H9 (cell line): ENCODE measurements around the gene MYO1E. TPM values are rescaled to one million over a fixed set of nuclear protein-coding genes. Genes with fewer than 3 reads are reported as not detected.
"Not testable (repeated sequence)": the region's sequence is repeated elsewhere in the genome, so short reads cannot be mapped to it uniquely, and the experiment has no call there.

Experiments
- DNase-seq: peaks from one replicate; pipeline ENCODE4 v3.0.0-alpha.2; 2017
- H2AFZ ChIP-seq: one replicate; pipeline ENCODE4 v1.6.1; 2013; ENCODE audit warnings: mild to moderate bottlenecking, low read length, control low read depth, moderate library complexity
- H2AK5ac ChIP-seq: 2 replicates; pipeline ENCODE4 v1.6.1; 2013; ENCODE audit warnings: low read length, control low read depth, mixed read lengths; ENCODE audit not compliant: insufficient read length
- H2BK120ac ChIP-seq: one replicate; pipeline ENCODE4 v1.6.1; 2013; ENCODE audit warnings: low read depth, mild to moderate bottlenecking, low read length, control low read depth, inconsistent platforms; ENCODE audit not compliant: poor library complexity, severe bottlenecking
- H2BK12ac ChIP-seq: 2 replicates; pipeline ENCODE4 v1.6.1; 2013; ENCODE audit warnings: low read length, control low read depth, mixed read lengths, low read depth; ENCODE audit not compliant: insufficient read length
- H2BK15ac ChIP-seq: 2 replicates; pipeline ENCODE4 v1.6.1; 2013; ENCODE audit warnings: low read depth, low read length, control low read depth
- H2BK20ac ChIP-seq: one replicate; pipeline ENCODE4 v1.6.1; 2013; ENCODE audit warnings: low read depth, mild to moderate bottlenecking, low read length, control low read depth, inconsistent platforms; ENCODE audit not compliant: poor library complexity, severe bottlenecking
- H2BK5ac ChIP-seq: 2 replicates; pipeline ENCODE4 v1.6.1; 2013; ENCODE audit warnings: low read length, control low read depth, mixed read lengths; ENCODE audit not compliant: insufficient read length
- H3K14ac ChIP-seq: 2 replicates; pipeline ENCODE4 v1.6.1; 2013; ENCODE audit warnings: low read length, control low read depth; ENCODE audit not compliant: insufficient read depth
- H3K18ac ChIP-seq: 2 replicates; pipeline ENCODE4 v1.6.1; 2013; ENCODE audit warnings: low read depth, mild to moderate bottlenecking, mixed read lengths, low read length, control low read depth; ENCODE audit not compliant: insufficient read length
- H3K23ac ChIP-seq: 2 replicates; pipeline ENCODE4 v1.6.1; 2013; ENCODE audit warnings: low read length, control low read depth, mixed read lengths, low read depth; ENCODE audit not compliant: insufficient read length
- H3K23me2 ChIP-seq: 2 replicates; pipeline ENCODE4 v1.6.1; 2013; ENCODE audit warnings: low read depth, mild to moderate bottlenecking, mixed read lengths, low read length, control low read depth; ENCODE audit not compliant: insufficient read length, poor library complexity, severe bottlenecking
- H3K27ac ChIP-seq: 2 replicates; pipeline ENCODE4 v1.5.1; 2013; ENCODE audit warnings: low read length, control low read depth, mixed read lengths, low read depth; ENCODE audit not compliant: insufficient read length
- H3K27me3 ChIP-seq: 2 replicates; pipeline ENCODE4 v1.6.1; 2013; ENCODE audit warnings: low read length, control low read depth, inconsistent platforms; ENCODE audit not compliant: insufficient read depth
- H3K4ac ChIP-seq: 2 replicates; pipeline ENCODE4 v1.6.1; 2013; ENCODE audit warnings: low read depth, mild to moderate bottlenecking, control low read depth, inconsistent platforms, low read length, moderate library complexity
- H3K4me1 ChIP-seq: 2 replicates; pipeline ENCODE4 v1.6.1; 2013; ENCODE audit warnings: low read length, control low read depth, inconsistent platforms; ENCODE audit not compliant: insufficient read depth
- H3K4me2 ChIP-seq: 2 replicates; pipeline ENCODE4 v1.6.1; 2013; ENCODE audit warnings: low read length, control low read depth, mixed read lengths; ENCODE audit not compliant: insufficient read length, insufficient read depth
- H3K56ac ChIP-seq: 2 replicates; pipeline ENCODE4 v1.6.1; 2013; ENCODE audit warnings: low read depth, mild to moderate bottlenecking, mixed read lengths, low read length, control low read depth; ENCODE audit not compliant: insufficient read length
- H3K79me1 ChIP-seq: 2 replicates; pipeline ENCODE4 v1.6.1; 2013; ENCODE audit warnings: low read depth, mild to moderate bottlenecking, moderate library complexity, low read length, control low read depth, inconsistent platforms; ENCODE audit not compliant: insufficient read depth, poor library complexity, severe bottlenecking
- H3K79me2 ChIP-seq: 2 replicates; pipeline ENCODE4 v1.6.1; 2013; ENCODE audit warnings: low read length, control low read depth, inconsistent platforms; ENCODE audit not compliant: insufficient read depth
- H3K9ac ChIP-seq: 2 replicates; pipeline ENCODE4 v1.6.1; 2013; ENCODE audit warnings: low read length, control low read depth, mixed read lengths; ENCODE audit not compliant: insufficient read length; ENCODE audit errors: extremely low read depth
- H3K9me3 ChIP-seq: one replicate; pipeline ENCODE4 v1.6.1; 2013; ENCODE audit warnings: low read depth, low read length, inconsistent platforms; ENCODE audit not compliant: control insufficient read depth
- H3T11ph ChIP-seq: one replicate; pipeline ENCODE4 v1.6.1; 2013; ENCODE audit warnings: mild to moderate bottlenecking, low read length, control low read depth, inconsistent platforms
- H4K20me1 ChIP-seq: one replicate; pipeline ENCODE4 v1.6.1; 2013; ENCODE audit not compliant: control insufficient read depth, insufficient read length, insufficient read depth
- H4K5ac ChIP-seq: 2 replicates; pipeline ENCODE4 v1.6.1; 2013; ENCODE audit warnings: low read depth, mild to moderate bottlenecking, mixed read lengths, low read length, control low read depth; ENCODE audit not compliant: insufficient read length
- H4K8ac ChIP-seq: replicated peaks from 2 replicates; pipeline ENCODE4 v1.6.1; 2013; ENCODE audit warnings: low read length, control low read depth, mixed read lengths, low read depth; ENCODE audit not compliant: insufficient read length
- H4K91ac ChIP-seq: 2 replicates; pipeline ENCODE4 v1.6.1; 2013; ENCODE audit warnings: low read depth, mild to moderate bottlenecking, moderate library complexity, mixed read lengths, low read length, control low read depth; ENCODE audit not compliant: insufficient read length
- H3K27ac Mint-ChIP-seq, 3 experiments: 2 replicates in 2 of 3; 3 replicates in 1 of 3; pipeline ENCODE4 v1.8.0; 2020 to 2021; ENCODE audit warnings: mixed read lengths in 3 of 3, mild to moderate bottlenecking in 1 of 3, moderate library complexity in 1 of 3
- H3K27me3 Mint-ChIP-seq: 2 replicates; pipeline ENCODE4 v1.8.0; 2021; ENCODE audit warnings: low read depth, mild to moderate bottlenecking, moderate library complexity, mixed read lengths
- H3K36me3 Mint-ChIP-seq, 3 experiments: 2 replicates in 2 of 3; 3 replicates in 1 of 3; pipeline ENCODE4 v1.8.0; 2020 to 2021; ENCODE audit warnings: low read depth in 3 of 3, mixed read lengths in 3 of 3; ENCODE audit not compliant: insufficient read depth in 1 of 3
- H3K4me1 Mint-ChIP-seq, 2 experiments: 2 replicates each; pipeline ENCODE4 v1.8.0; 2020; ENCODE audit warnings: mixed read lengths in 2 of 2
- H3K4me3 Mint-ChIP-seq, 2 experiments: 2 replicates in 1 of 2; 3 replicates in 1 of 2; pipeline ENCODE4 v1.8.0; 2020 to 2021; ENCODE audit warnings: mild to moderate bottlenecking in 2 of 2, mixed read lengths in 2 of 2, moderate library complexity in 1 of 2
- H3K9me3 Mint-ChIP-seq, 2 experiments: 2 replicates in 1 of 2; 3 replicates in 1 of 2; pipeline ENCODE4 v1.8.0; 2020; ENCODE audit warnings: mild to moderate bottlenecking in 2 of 2, mixed read lengths in 2 of 2, moderate library complexity in 1 of 2
- CTCF ChIP-seq: fragments of 200-600 bp; sonication (generic); conservative IDR thresholded peaks from 3 replicates; pipeline ENCODE4 v1.8.0; 2021; ENCODE audit warnings: antibody characterized with exemption, mild to moderate bottlenecking
- WGBS: extraction: QIAGEN DNeasy Blood & Tissue Kit; methylation state at CpG from one replicate; pipeline ENCODE4 v1.1.7; 2013; ENCODE audit warnings: missing lambda C conversion rate, low lambda C conversion rate, mixed read lengths; ENCODE audit not compliant: insufficient read length; ENCODE audit errors: extremely low coverage; 5-methylcytosine and 5-hydroxymethylcytosine counted together
- total RNA-seq: library from RNA; stranded (reverse); gene quantifications from 2 replicates; pipeline ENCODE4 v1.2.1, GENCODE V29; 2021

MYO1E gene
- total RNA-seq, 1 experiment from 2014 or later, result 235 TPM

- Histone ChIP-seq H3K4me2 (no peak overlapping the region), H4K8ac (no peak overlapping the region), H3K23ac (no peak overlapping the region), H3K9ac (no peak overlapping the region), H3T11ph (no peak overlapping the region), H4K20me1 (no peaks in the 10 kb centered on the region), H4K5ac (no peak overlapping the region), H2BK120ac (no peak overlapping the region), H2AFZ (no peak overlapping the region), H3K18ac (no peak overlapping the region), H2AK5ac (no peak overlapping the region), H4K91ac (no peak overlapping the region), H3K79me1 (no peaks in the 10 kb centered on the region), H3K27ac (no peak overlapping the region), H3K79me2 (no peaks in the 10 kb centered on the region), H3K23me2 (no peaks in the 10 kb centered on the region), H2BK5ac (no peak overlapping the region), H3K9me3 (no peaks in the 10 kb centered on the region), H3K27me3 (no peaks in the 10 kb centered on the region), H3K14ac (no peak overlapping the region), H3K4me1 (no peaks in the 10 kb centered on the region), H3K56ac (no peak overlapping the region), H2BK20ac (no peak overlapping the region), H2BK12ac (no peak overlapping the region), H2BK15ac (no peak overlapping the region), H3K4ac (no peak overlapping the region)
- WGBS, result no CpG with 5 or more reads among the region's 3 CpGs
- peak overlapping the region in 1 of 3 experiments; percentile 93; a peak in 4 of 7 replicates for H3K27ac Mint-ChIP-seq
- H3K4me1 Mint-ChIP-seq, result peaks cover 9 to 19% of the 10 kb centered on the region in 2 experiments
- H3K9me3 Mint-ChIP-seq, result no peaks in the 10 kb centered on the region
- no peak overlapping the region for H3K4me3 Mint-ChIP-seq
- no peaks in the 10 kb centered on the region for H3K27me3 Mint-ChIP-seq
- peaks cover 5 to 71% (median 38%) of the 10 kb centered on the region in 3 experiments; a peak in 6 of 7 replicates for H3K36me3 Mint-ChIP-seq
- no peak for DNase-seq
- no peak for TF ChIP-seq CTCF
These were observed 206.9 kb downstream of the MYO1E start for GRCh38 chr15:59165726-59166125.

DNA sequence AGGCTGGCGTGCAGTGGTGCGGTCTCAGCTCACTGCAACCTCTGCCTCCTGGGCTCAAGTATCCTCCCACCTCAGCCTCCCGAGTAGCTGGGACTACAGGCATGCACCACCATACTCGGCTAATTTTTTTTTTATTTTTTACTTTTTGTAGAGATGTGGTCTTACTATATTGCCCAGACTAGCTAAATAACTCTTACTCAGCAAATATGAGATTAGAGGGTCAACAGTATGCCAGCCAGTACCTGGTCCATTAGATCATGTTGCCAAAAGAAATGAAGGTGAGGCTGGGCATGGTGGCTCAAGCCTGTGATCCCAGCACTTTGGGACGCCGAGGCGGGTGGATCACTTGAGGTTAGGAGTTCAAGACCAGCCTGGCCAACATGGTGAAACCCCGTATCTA is 210.6 kb downstream of the MYO1E start:
- H3K4me2 ChIP-seq, H2BK12ac ChIP-seq, H3K27me3 Mint-ChIP-seq, H3K23ac ChIP-seq, H3K14ac ChIP-seq, H2BK5ac ChIP-seq, H3K9ac ChIP-seq, H4K5ac ChIP-seq, H4K91ac ChIP-seq, H4K8ac ChIP-seq, H2BK20ac ChIP-seq, DNase-seq, H3K18ac ChIP-seq, H3K56ac ChIP-seq, H3K27ac ChIP-seq, H2AFZ ChIP-seq, H4K20me1 ChIP-seq, H3K4ac ChIP-seq, H3K27ac Mint-ChIP-seq, H2BK120ac ChIP-seq, H3K4me1 ChIP-seq, H3K9me3 Mint-ChIP-seq, H2AK5ac ChIP-seq, H3T11ph ChIP-seq, H2BK15ac ChIP-seq, H3K79me2 ChIP-seq, H3K79me1 ChIP-seq, H3K9me3 ChIP-seq, H3K4me3 Mint-ChIP-seq, H3K23me2 ChIP-seq, H3K27me3 ChIP-seq: not testable (repeated sequence)
- Mint-ChIP-seq H3K4me1 (peaks cover 9 to 12% of the 10 kb centered on the region in 2 experiments), H3K36me3 (peaks cover 12 to 71% (median 59%) of the 10 kb centered on the region in 3 experiments)
- no CpG with 5 or more reads among the region's 8 CpGs for WGBS
